ENCODE measurements around the gene ZFAND2B. TPM values are rescaled to one million over a fixed set of nuclear protein-coding genes. Genes with fewer than 3 reads are reported as not detected.
A peak's percentile ranks its signal among the peaks of the same experiment; 100 is the strongest.

The ZFAND2B gene
- total and polyA plus RNA-seq, 7 donors = 19.0 to 46.2 (median 25.1) TPM

- 0 to 1% (median 0%) methylated on average over 53 to 69 of the region's 69 CpGs for WGBS, 3 donors
- DNase-seq = peak; percentile 92 to 95
- Histone ChIP-seq H3K9me3 (no peaks in the 10 kb centered on the region), H3K27ac (peak within 1 kb of the TSS; percentile 87), H3K4me1 (peaks cover 36% of the 10 kb centered on the region), H3K36me3 (ENCODE audit: insufficient read depth in 1 of 2, low read depth in 1 of 2) (peaks cover 3 to 67% of the 10 kb centered on the region in 2 donors), H3K27me3 (ENCODE audit: insufficient read depth in 3 of 3, low read length in 2 of 3) (no peaks in the 10 kb centered on the region), H3K4me3 (peak within 1 kb of the TSS; percentile 100)
- peak; percentile 82 to 89 (median 87) for ATAC-seq
- intact Hi-C loops (cut with DNase I) = loop anchor here (5.0 to 10.0 kb wide), 4 partner anchors 40 to 782 kb away; partner anchors contain the start of genes ABCB6 (in 1 of the 2), CHPF (in 1 of the 2), CTDSP1 (in 1 of the 2) and TMEM198 (in 1 of the 2)
- peak; percentile 12 for TF ChIP-seq CTCF (IDR thresholded peaks at IDR 0.05)
Measured at GRCh38 chr2:219176818-219177551, 29.6 kb upstream of the ZFAND2B start, which contains the start of gene CNPPD1. CNPPD1 (minus strand) TSS chr2:219176925; CDS start chr2:219176828, 97 bp downstream.

GRCh38 chr2:219177552-219178376 is 28.8 kb upstream of the ZFAND2B start, which contains the start of gene RETREG2:
RETREG2 (plus strand) TSS chr2:219178275; CDS start chr2:219178353, 78 bp downstream.
- intact Hi-C loops (cut with DNase I) = loop anchor here (1.0 to 10.0 kb wide), 5 partner anchors 29 to 783 kb away; partner anchors contain the start of genes ABCB6 (in 1 of the 2), CHPF (in 1 of the 2), CTDSP1 (in 1 of the 2) and TMEM198 (in 1 of the 2)
- no peaks in the 10 kb centered on the region for H3K9me3 ChIP-seq
- 0 to 1% (median 0%) methylated on average over 36 to 67 of the region's 67 CpGs for WGBS, 3 donors
- peaks cover 31% of the 10 kb centered on the region for H3K4me1 ChIP-seq
- peak within 1 kb of the TSS; percentile 87 for H3K27ac ChIP-seq
- H3K4me3 ChIP-seq = peak within 1 kb of the TSS; percentile 100
- ATAC-seq (peak; percentile 77 to 87 (median 80)), DNase-seq (peak; percentile 87 to 93)
- H3K36me3 ChIP-seq (ENCODE audit: insufficient read depth in 1 of 2, low read depth in 1 of 2) = peaks cover 3 to 67% of the 10 kb centered on the region in 2 donors
- TF ChIP-seq CTCF (IDR thresholded peaks at IDR 0.05) = peak; percentile 44
- no peaks in the 10 kb centered on the region for H3K27me3 ChIP-seq (ENCODE audit: insufficient read depth in 3 of 3, low read length in 2 of 3)

GRCh38 chr2:219178377-219179175 is 28.0 kb upstream of the ZFAND2B start:
- intact Hi-C loops (cut with DNase I) = loop anchor here (1.0 to 10.0 kb wide), 5 partner anchors 28 to 784 kb away; partner anchors contain the start of genes ABCB6 (in 1 of the 2), CHPF (in 1 of the 2), CTDSP1 (in 1 of the 2) and TMEM198 (in 1 of the 2)
- peak overlapping the region; percentile 87 for H3K27ac ChIP-seq
- TF ChIP-seq CTCF (IDR thresholded peaks at IDR 0.05) = no peak
- ATAC-seq = peak in 1 of 4 donors; percentile 6
- peak overlapping the region; percentile 100 for H3K4me3 ChIP-seq
- peaks cover 31% of the 10 kb centered on the region for H3K4me1 ChIP-seq
- peaks cover 3 to 67% of the 10 kb centered on the region in 2 donors for H3K36me3 ChIP-seq (ENCODE audit: insufficient read depth in 1 of 2, low read depth in 1 of 2)
- peak in 1 of 2 donors; percentile 56 for DNase-seq
- H3K9me3 ChIP-seq = no peaks in the 10 kb centered on the region
- H3K27me3 ChIP-seq (ENCODE audit: insufficient read depth in 3 of 3, low read length in 2 of 3) = no peaks in the 10 kb centered on the region
- 3 to 8% (median 4%) methylated on average over 24 to 45 of the region's 45 CpGs for WGBS, 3 donors
